ENCODE data around the gene ZNF280B.

GRCh38 chr22:22446517-22446916, 62.0 kb downstream of the ZNF280B start:
- TF ChIP-seq CTCF (IDR thresholded peaks at IDR 0.05 in 4 of 5, conservative IDR thresholded peaks at IDR 0.05 in 1 of 5) = no peak
- TF ChIP-seq POLR2A (IDR thresholded peaks at IDR 0.05) = no peak
